OCI-LY7 (cell line): ENCODE measurements around the gene ANKRD2. TPM values are rescaled to one million over a fixed set of nuclear protein-coding genes. Genes with fewer than 3 reads are reported as not detected.

Experiments used
- BruUV-seq: library from RNA; stranded (reverse); fragments of 400-500 nt; replicated peaks from 2 replicates; lab custom pipeline; 2021; lab: Mats Ljungman, UMichigan
- CTCF ChIA-PET: fragments of 300-600 bp; sonication (Branson Sonifier 250); formaldehyde crosslinking; loops from one replicate; lab custom pipeline; 2022; ENCODE audit warnings: antibody characterized with exemption; ENCODE audit not compliant: unreplicated experiment; lab: Charles Lee
- POLR2A ChIA-PET: fragments of 300-600 bp; sonication (Branson Sonifier 250); formaldehyde crosslinking; loops from one replicate; lab custom pipeline; 2022; ENCODE audit warnings: antibody characterized with exemption; lab: Charles Lee
- DNase-seq: peaks from one replicate; pipeline ENCODE4 v3.0.0-alpha.2; 2015; ENCODE audit warnings: low spot score
- H2AFZ ChIP-seq: fragments of 200-600 bp; sonication (generic), shearing (Covaris generic); 2 replicates; pipeline ENCODE4 v1.6.1; 2014; ENCODE audit warnings: mild to moderate bottlenecking, antibody characterized with exemption, low read length, moderate library complexity
- H3K27ac ChIP-seq: fragments of 200-600 bp; sonication (generic); 2 replicates; pipeline ENCODE4 v1.5.1; 2014; ENCODE audit warnings: mixed run types, low read depth, mild to moderate bottlenecking, moderate library complexity, low read length, inconsistent platforms; ENCODE audit not compliant: poor library complexity, severe bottlenecking
- H3K36me3 ChIP-seq: fragments of 200-600 bp; sonication (generic); 2 replicates; pipeline ENCODE4 v1.6.1; 2014; ENCODE audit warnings: mild to moderate bottlenecking, antibody characterized with exemption, low read length, moderate library complexity, mixed read lengths; ENCODE audit not compliant: insufficient read depth
- H3K4me1 ChIP-seq: fragments of 200-600 bp; sonication (generic); 2 replicates; pipeline ENCODE4 v1.5.1; 2014; ENCODE audit warnings: mild to moderate bottlenecking, low read length; ENCODE audit not compliant: insufficient read depth, poor library complexity, severe bottlenecking
- H3K4me2 ChIP-seq: fragments of 200-600 bp; sonication (generic); 2 replicates; pipeline ENCODE4 v1.6.1; 2014; ENCODE audit warnings: mild to moderate bottlenecking, low read length
- H3K4me3 ChIP-seq: fragments of 200-600 bp; sonication (generic); 2 replicates; pipeline ENCODE4 v1.5.1; 2014; ENCODE audit warnings: mild to moderate bottlenecking, low read depth, low read length; ENCODE audit not compliant: poor library complexity, severe bottlenecking
- H3K79me2 ChIP-seq: fragments of 200-600 bp; sonication (generic); 2 replicates; pipeline ENCODE4 v1.6.1; 2016; ENCODE audit warnings: low read depth, mild to moderate bottlenecking, low read length, moderate library complexity, mixed read lengths; ENCODE audit not compliant: insufficient read depth
- H3K9me2 ChIP-seq: fragments of 200-600 bp; sonication (generic); 2 replicates; pipeline ENCODE4 v1.6.1; 2016; ENCODE audit warnings: mild to moderate bottlenecking, low read length, mixed read lengths; ENCODE audit not compliant: insufficient read depth
- H3K9me3 ChIP-seq: fragments of 200-600 bp; sonication (generic); 2 replicates; pipeline ENCODE4 v1.6.1; 2014; ENCODE audit warnings: mild to moderate bottlenecking, mixed run types, low read length, mixed read lengths
- H4K20me1 ChIP-seq: fragments of 200-600 bp; sonication (generic); 2 replicates; pipeline ENCODE4 v1.6.1; 2014; ENCODE audit warnings: mild to moderate bottlenecking, antibody characterized with exemption, low read length, moderate library complexity, mixed read lengths; ENCODE audit not compliant: insufficient read depth
- EZH2phosphoT487 ChIP-seq: fragments of 200-600 bp; sonication (generic); IDR thresholded peaks from 2 replicates; pipeline ENCODE4 v1.6.1; 2018; ENCODE audit warnings: low read depth, borderline replicate concordance, mild to moderate bottlenecking, mixed run types, antibody characterized with exemption, low read length, moderate library complexity, mixed read lengths
- intact Hi-C: fragments of 100-400 bp; cut with micrococcal nuclease; formaldehyde crosslinking; loops from one replicate; pipeline ENCODE4 v1.10.0; 2022; ENCODE audit not compliant: unreplicated experiment
- total RNA-seq, 2 experiments: library from RNA; depleted of rRNA in 1 of 2; stranded (reverse); fragments of >200 nt in 1 of 2; shearing (Covaris generic) in 1 of 2; gene quantifications; 2 replicates each; pipeline ENCODE4 v1.2.3, GENCODE V29; 2014 to 2022
- TF ChIP-seq, protein P1 (sequence below): fragments of 200-600 bp; sonication (generic); conservative IDR thresholded peaks from 2 replicates; pipeline ENCODE4 v1.5.1; 2014; ENCODE audit warnings: mild to moderate bottlenecking, antibody characterized with exemption, low read length, moderate library complexity, mixed read lengths

The ANKRD2 gene
- total RNA-seq, 2 experiments from 2014 or later = not detected

DNA sequence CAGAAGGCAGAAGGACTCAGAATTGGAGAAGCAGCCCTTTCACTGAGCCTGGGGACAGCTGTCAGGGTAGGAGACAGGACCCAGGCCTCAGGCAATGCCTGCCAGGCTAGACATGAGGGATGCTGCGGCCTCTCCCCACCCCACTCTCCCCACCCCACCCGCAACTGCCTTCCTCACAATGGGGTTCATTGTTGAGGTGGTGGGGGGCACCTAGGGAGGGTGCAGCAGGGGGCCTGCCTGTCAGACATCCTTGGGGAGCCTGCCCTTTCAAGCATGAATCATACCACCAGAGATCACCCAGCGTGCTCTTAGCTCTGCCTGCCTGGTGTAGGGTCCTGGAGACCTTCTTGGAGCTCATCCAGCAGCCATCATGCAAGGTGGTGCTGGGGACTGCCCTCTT is 16.9 kb downstream of the ANKRD2 start, which contains the start of gene C10orf62:
C10orf62 (plus strand) TSS at position 243 of the 400 bp plus-strand sequence. CDS start 177 bp downstream, outside the sequence.
- TF ChIP-seq, protein P1, sequence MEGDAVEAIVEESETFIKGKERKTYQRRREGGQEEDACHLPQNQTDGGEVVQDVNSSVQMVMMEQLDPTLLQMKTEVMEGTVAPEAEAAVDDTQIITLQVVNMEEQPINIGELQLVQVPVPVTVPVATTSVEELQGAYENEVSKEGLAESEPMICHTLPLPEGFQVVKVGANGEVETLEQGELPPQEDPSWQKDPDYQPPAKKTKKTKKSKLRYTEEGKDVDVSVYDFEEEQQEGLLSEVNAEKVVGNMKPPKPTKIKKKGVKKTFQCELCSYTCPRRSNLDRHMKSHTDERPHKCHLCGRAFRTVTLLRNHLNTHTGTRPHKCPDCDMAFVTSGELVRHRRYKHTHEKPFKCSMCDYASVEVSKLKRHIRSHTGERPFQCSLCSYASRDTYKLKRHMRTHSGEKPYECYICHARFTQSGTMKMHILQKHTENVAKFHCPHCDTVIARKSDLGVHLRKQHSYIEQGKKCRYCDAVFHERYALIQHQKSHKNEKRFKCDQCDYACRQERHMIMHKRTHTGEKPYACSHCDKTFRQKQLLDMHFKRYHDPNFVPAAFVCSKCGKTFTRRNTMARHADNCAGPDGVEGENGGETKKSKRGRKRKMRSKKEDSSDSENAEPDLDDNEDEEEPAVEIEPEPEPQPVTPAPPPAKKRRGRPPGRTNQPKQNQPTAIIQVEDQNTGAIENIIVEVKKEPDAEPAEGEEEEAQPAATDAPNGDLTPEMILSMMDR = no peak
- no peak for TF ChIP-seq EZH2phosphoT487
- Histone ChIP-seq H2AFZ (no peak within 1 kb of the TSS), H3K4me3 (no peak within 1 kb of the TSS), H3K9me3 (no peaks in the 10 kb centered on the region), H3K27ac (no peak within 1 kb of the TSS), H3K9me2 (no peaks in the 10 kb centered on the region), H3K4me1 (peaks cover 15% of the 10 kb centered on the region), H3K36me3 (no peaks in the 10 kb centered on the region), H3K4me2 (no peak within 1 kb of the TSS), H4K20me1 (no peaks in the 10 kb centered on the region), H3K79me2 (no peaks in the 10 kb centered on the region)
- CTCF ChIA-PET = no interaction called here
- POLR2A ChIA-PET = interaction anchor here (0.6 kb wide), 1 partner anchor 48 kb away, joined by 5 read pairs; no protein-coding TSS in a partner anchor
- no peak for DNase-seq
- BruUV-seq = no TSS peak
- intact Hi-C loops = no loop called here

DNA sequence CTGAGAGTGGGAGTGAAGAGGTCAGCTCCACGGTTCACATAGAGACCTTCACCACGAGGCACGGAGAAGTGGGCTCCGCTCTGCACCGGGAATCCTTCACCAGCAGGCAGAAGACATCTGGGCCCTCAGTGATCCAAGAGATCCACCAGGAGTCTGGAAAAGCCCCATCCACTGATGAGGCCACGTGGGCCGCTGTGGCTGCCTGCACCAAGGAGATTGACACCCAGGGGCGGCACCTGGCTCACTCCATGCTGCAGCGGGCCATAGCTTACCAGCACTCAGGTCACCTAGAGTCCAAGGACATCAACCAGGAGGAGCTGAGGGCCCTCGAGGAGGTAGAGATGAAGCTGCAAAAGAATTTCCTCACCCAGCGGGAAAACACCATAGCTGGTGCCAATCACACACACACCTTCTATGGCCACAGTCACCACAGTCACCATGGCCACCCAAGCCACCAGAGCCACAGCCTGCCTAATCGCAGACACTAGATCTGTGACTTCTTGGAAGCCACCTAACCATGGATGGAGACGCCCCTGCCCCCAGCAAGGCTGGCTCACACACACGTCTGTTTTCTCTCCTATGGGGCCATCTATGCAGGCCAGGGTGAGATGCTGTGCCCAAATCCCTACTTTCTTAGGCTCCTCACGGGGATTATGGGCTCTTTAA is 17.6 kb downstream of the ANKRD2 start:
- H3K4me3 ChIP-seq = no peak overlapping the region
- POLR2A ChIA-PET = interaction anchor here (0.6 kb wide), 1 partner anchor 48 kb away, joined by 5 read pairs; no protein-coding TSS in a partner anchor
- peaks cover 15% of the 10 kb centered on the region for H3K4me1 ChIP-seq
- no peaks in the 10 kb centered on the region for H3K79me2 ChIP-seq
- H3K36me3 ChIP-seq = no peaks in the 10 kb centered on the region
- no peaks in the 10 kb centered on the region for H3K9me3 ChIP-seq
- H3K27ac ChIP-seq = no peak overlapping the region
- CTCF ChIA-PET = interaction anchor here (1.1 kb wide), 1 partner anchor 22 kb away, joined by 4 read pairs; no protein-coding TSS in a partner anchor
- BruUV-seq = no TSS peak
- no peak for DNase-seq
- intact Hi-C loops = no loop called here
- no peak overlapping the region for H3K4me2 ChIP-seq
- no peak overlapping the region for H2AFZ ChIP-seq
- no peaks in the 10 kb centered on the region for H3K9me2 ChIP-seq
- no peaks in the 10 kb centered on the region for H4K20me1 ChIP-seq
- TF ChIP-seq, protein P1 = no peak
- no peak for TF ChIP-seq EZH2phosphoT487
